Gastrocnemius medialis (tissue), 4 donors: Measurements from ENCODE around the gene IQCK.

ENCODE experiments used
- POLR2A ChIP-seq, 2 donors: fragments of 450-650 bp; IDR thresholded peaks; one replicate each; pipeline ENCODE4 v1.6.1; 2017; ENCODE audit warnings: antibody characterized with exemption in 2 of 2, mild to moderate bottlenecking in 2 of 2, moderate library complexity in 2 of 2
- TF ChIP-seq, protein P1 (sequence below), 5 experiments: fragments of 450-650 bp in 3 of 5; fragments of 200-600 bp in 2 of 5; sonication (generic) in 2 of 5; IDR thresholded peaks in 4 of 5; conservative IDR thresholded peaks in 1 of 5; 1 replicate in 4 of 5; 2 replicates in 1 of 5; pipeline ENCODE4 v1.5.1; 2016 to 2019; ENCODE audit warnings: antibody characterized with exemption in 5 of 5, mild to moderate bottlenecking in 3 of 5, moderate library complexity in 3 of 5

DNA sequence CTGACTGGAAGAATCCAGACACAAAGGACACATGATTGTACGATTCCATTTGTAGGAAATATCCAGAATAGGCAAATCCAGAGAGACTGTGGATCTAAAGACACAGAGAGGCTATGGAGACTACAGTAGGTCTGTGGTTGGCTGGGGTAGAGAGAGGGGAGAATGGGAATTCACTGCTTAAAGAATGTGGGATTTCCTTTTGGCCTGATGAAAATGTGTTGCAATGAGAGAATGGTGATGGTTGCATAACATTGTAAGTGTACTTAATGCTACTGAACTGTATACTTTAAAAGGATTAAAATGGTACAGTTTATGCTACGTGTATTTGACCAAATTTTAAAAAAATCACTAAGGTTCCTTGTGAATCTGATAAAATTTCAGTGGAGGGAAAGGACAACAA lies 104.5 kb downstream of the IQCK start:
- TF ChIP-seq, protein P1, sequence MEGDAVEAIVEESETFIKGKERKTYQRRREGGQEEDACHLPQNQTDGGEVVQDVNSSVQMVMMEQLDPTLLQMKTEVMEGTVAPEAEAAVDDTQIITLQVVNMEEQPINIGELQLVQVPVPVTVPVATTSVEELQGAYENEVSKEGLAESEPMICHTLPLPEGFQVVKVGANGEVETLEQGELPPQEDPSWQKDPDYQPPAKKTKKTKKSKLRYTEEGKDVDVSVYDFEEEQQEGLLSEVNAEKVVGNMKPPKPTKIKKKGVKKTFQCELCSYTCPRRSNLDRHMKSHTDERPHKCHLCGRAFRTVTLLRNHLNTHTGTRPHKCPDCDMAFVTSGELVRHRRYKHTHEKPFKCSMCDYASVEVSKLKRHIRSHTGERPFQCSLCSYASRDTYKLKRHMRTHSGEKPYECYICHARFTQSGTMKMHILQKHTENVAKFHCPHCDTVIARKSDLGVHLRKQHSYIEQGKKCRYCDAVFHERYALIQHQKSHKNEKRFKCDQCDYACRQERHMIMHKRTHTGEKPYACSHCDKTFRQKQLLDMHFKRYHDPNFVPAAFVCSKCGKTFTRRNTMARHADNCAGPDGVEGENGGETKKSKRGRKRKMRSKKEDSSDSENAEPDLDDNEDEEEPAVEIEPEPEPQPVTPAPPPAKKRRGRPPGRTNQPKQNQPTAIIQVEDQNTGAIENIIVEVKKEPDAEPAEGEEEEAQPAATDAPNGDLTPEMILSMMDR (IDR thresholded peaks at IDR 0.05 in 4 of 5, conservative IDR thresholded peaks at IDR 0.05 in 1 of 5): no peak
- TF ChIP-seq POLR2A (IDR thresholded peaks at IDR 0.05): no peak
